ENCODE results near the gene FAR2.

GRCh38 chr12:29269706-29270408 lies 120.8 kb downstream of the FAR2 start:
- TF ChIP-seq, protein P1, sequence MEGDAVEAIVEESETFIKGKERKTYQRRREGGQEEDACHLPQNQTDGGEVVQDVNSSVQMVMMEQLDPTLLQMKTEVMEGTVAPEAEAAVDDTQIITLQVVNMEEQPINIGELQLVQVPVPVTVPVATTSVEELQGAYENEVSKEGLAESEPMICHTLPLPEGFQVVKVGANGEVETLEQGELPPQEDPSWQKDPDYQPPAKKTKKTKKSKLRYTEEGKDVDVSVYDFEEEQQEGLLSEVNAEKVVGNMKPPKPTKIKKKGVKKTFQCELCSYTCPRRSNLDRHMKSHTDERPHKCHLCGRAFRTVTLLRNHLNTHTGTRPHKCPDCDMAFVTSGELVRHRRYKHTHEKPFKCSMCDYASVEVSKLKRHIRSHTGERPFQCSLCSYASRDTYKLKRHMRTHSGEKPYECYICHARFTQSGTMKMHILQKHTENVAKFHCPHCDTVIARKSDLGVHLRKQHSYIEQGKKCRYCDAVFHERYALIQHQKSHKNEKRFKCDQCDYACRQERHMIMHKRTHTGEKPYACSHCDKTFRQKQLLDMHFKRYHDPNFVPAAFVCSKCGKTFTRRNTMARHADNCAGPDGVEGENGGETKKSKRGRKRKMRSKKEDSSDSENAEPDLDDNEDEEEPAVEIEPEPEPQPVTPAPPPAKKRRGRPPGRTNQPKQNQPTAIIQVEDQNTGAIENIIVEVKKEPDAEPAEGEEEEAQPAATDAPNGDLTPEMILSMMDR (IDR thresholded peaks at IDR 0.05 in 4 of 5, conservative IDR thresholded peaks at IDR 0.05 in 1 of 5) = no peak
- no peak for TF ChIP-seq POLR2A (IDR thresholded peaks at IDR 0.05)

Data from gastrocnemius medialis (tissue), 4 donors.